ENCODE data around the gene CCDC197.

DNA sequence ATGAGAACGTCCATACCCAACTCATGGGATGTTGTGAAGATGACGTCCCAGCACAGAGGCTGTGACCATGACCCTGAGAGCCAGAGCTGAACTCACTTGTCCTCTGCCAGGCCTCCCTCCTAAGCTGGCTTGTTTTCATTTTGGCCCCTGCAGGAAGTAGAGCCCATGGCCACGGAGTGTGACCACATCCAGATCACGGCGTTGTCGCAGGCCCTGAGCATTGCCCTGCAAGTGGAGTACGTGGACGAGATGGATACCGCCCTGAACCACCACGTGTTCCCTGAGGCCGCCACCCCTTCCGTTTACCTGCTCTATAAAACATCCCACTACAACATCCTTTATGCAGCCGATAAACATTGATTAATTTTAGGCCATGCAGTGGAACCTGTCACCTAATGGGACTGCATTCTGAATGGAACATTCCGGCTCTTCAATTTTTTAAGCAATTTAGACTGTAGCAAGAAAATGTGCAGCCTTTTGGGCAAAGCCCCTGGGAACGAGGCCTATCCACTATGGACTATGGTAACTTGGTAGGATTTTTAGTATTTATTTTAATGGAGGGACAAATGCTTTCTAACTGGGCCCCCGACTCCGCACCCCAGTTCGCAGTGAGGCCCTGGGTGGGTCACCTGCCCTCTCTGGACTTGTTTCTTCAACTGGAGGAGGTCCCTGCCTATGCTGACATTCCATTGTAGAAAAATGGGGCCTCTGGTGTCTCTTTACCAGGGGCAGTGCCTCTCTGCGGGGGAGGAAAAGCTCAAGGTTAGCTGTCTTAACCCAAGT lies 48.7 kb downstream of the CCDC197 start:
- TF ChIP-seq, protein P1, sequence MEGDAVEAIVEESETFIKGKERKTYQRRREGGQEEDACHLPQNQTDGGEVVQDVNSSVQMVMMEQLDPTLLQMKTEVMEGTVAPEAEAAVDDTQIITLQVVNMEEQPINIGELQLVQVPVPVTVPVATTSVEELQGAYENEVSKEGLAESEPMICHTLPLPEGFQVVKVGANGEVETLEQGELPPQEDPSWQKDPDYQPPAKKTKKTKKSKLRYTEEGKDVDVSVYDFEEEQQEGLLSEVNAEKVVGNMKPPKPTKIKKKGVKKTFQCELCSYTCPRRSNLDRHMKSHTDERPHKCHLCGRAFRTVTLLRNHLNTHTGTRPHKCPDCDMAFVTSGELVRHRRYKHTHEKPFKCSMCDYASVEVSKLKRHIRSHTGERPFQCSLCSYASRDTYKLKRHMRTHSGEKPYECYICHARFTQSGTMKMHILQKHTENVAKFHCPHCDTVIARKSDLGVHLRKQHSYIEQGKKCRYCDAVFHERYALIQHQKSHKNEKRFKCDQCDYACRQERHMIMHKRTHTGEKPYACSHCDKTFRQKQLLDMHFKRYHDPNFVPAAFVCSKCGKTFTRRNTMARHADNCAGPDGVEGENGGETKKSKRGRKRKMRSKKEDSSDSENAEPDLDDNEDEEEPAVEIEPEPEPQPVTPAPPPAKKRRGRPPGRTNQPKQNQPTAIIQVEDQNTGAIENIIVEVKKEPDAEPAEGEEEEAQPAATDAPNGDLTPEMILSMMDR (IDR thresholded peaks at IDR 0.05; ENCODE audit: insufficient read depth, low read length, poor library complexity, severe bottlenecking) = no peak
- no peak for TF ChIP-seq EZH2phosphoT487 (conservative IDR thresholded peaks at IDR 0.05; ENCODE audit: low read length)

All from SU-DHL-6 (cell line).